Measurements from ENCODE around the gene APLP2.

APLP2 gene

GRCh38 chr11:130125638-130126037 is 55.9 kb downstream of the APLP2 start:
- no peak overlapping the region for H2AFZ ChIP-seq (ENCODE audit: low read depth, low read length)
- peaks cover 73% of the 10 kb centered on the region for H3K36me3 ChIP-seq (ENCODE audit: insufficient read depth, low read length)
- H3K27me3 ChIP-seq (ENCODE audit: insufficient read depth, low read length, poor library complexity): no peaks in the 10 kb centered on the region
- H3K4me1 ChIP-seq (ENCODE audit: insufficient read depth, low read length): no peaks in the 10 kb centered on the region
- H3K4me3 ChIP-seq (ENCODE audit: low read depth in 1 of 2, low read length in 2 of 2): no peak overlapping the region
- H3K9ac ChIP-seq (ENCODE audit: low read depth, low read length): no peak overlapping the region
- no peaks in the 10 kb centered on the region for H3K79me2 ChIP-seq (ENCODE audit: insufficient read depth, low read length)
- no peak overlapping the region for H3K4me2 ChIP-seq (ENCODE audit: insufficient read depth, low read length)
- H4K20me1 ChIP-seq (ENCODE audit: insufficient read depth, low read length): no peaks in the 10 kb centered on the region
- no peak for TF ChIP-seq CTCF (IDR thresholded peaks at IDR 0.05; ENCODE audit: borderline replicate concordance, extremely low read depth, low read length, poor library complexity, severe bottlenecking)
- no peak for TF ChIP-seq EZH2 (IDR thresholded peaks at IDR 0.05; ENCODE audit: borderline replicate concordance, low read depth, low read length, severe bottlenecking)
- ATAC-seq (ENCODE audit: insufficient read depth, low read depth) (no peak), DNase-seq (no peak)
- H3K27ac ChIP-seq (ENCODE audit: low read length): no peak overlapping the region
- H3K9me3 ChIP-seq (ENCODE audit: insufficient read depth, low read length, severe bottlenecking): no peaks in the 10 kb centered on the region

GRCh38 chr11:130126516-130126915 is 56.8 kb downstream of the APLP2 start:
- no peaks in the 10 kb centered on the region for H3K27me3 ChIP-seq (ENCODE audit: insufficient read depth, low read length, poor library complexity)
- H3K4me2 ChIP-seq (ENCODE audit: insufficient read depth, low read length): no peak overlapping the region
- peaks cover 74% of the 10 kb centered on the region for H3K36me3 ChIP-seq (ENCODE audit: insufficient read depth, low read length)
- H3K4me1 ChIP-seq (ENCODE audit: insufficient read depth, low read length): no peaks in the 10 kb centered on the region
- no peak overlapping the region for H3K4me3 ChIP-seq (ENCODE audit: low read depth in 1 of 2, low read length in 2 of 2)
- H3K9me3 ChIP-seq (ENCODE audit: insufficient read depth, low read length, severe bottlenecking): no peaks in the 10 kb centered on the region
- no peak overlapping the region for H3K27ac ChIP-seq (ENCODE audit: low read length)
- H2AFZ ChIP-seq (ENCODE audit: low read depth, low read length): no peak overlapping the region
- ATAC-seq (ENCODE audit: insufficient read depth, low read depth) (no peak), DNase-seq (no peak)
- no peak overlapping the region for H3K9ac ChIP-seq (ENCODE audit: low read depth, low read length)
- TF ChIP-seq CTCF (IDR thresholded peaks at IDR 0.05; ENCODE audit: borderline replicate concordance, extremely low read depth, low read length, poor library complexity, severe bottlenecking): no peak
- TF ChIP-seq EZH2 (IDR thresholded peaks at IDR 0.05; ENCODE audit: borderline replicate concordance, low read depth, low read length, severe bottlenecking): no peak
- H4K20me1 ChIP-seq (ENCODE audit: insufficient read depth, low read length): no peaks in the 10 kb centered on the region
- no peaks in the 10 kb centered on the region for H3K79me2 ChIP-seq (ENCODE audit: insufficient read depth, low read length)

GRCh38 chr11:130127509-130127908 is 57.8 kb downstream of the APLP2 start:
- TF ChIP-seq EZH2 (IDR thresholded peaks at IDR 0.05; ENCODE audit: borderline replicate concordance, low read depth, low read length, severe bottlenecking): no peak
- no peak for TF ChIP-seq CTCF (IDR thresholded peaks at IDR 0.05; ENCODE audit: borderline replicate concordance, extremely low read depth, low read length, poor library complexity, severe bottlenecking)
- H3K4me2 ChIP-seq (ENCODE audit: insufficient read depth, low read length): no peak overlapping the region
- H3K27ac ChIP-seq (ENCODE audit: low read length): no peak overlapping the region
- no peak overlapping the region for H3K9ac ChIP-seq (ENCODE audit: low read depth, low read length)
- ATAC-seq (ENCODE audit: insufficient read depth, low read depth) (no peak), DNase-seq (no peak)
- no peak overlapping the region for H2AFZ ChIP-seq (ENCODE audit: low read depth, low read length)
- no peaks in the 10 kb centered on the region for H3K27me3 ChIP-seq (ENCODE audit: insufficient read depth, low read length, poor library complexity)
- no peaks in the 10 kb centered on the region for H3K9me3 ChIP-seq (ENCODE audit: insufficient read depth, low read length, severe bottlenecking)
- no peaks in the 10 kb centered on the region for H3K4me1 ChIP-seq (ENCODE audit: insufficient read depth, low read length)
- H3K4me3 ChIP-seq (ENCODE audit: low read depth in 1 of 2, low read length in 2 of 2): no peak overlapping the region
- H3K79me2 ChIP-seq (ENCODE audit: insufficient read depth, low read length): no peaks in the 10 kb centered on the region
- H3K36me3 ChIP-seq (ENCODE audit: insufficient read depth, low read length): peaks cover 69% of the 10 kb centered on the region
- H4K20me1 ChIP-seq (ENCODE audit: insufficient read depth, low read length): no peaks in the 10 kb centered on the region

- ATAC-seq (ENCODE audit: insufficient read depth, low read depth) (no peak), DNase-seq (no peak)
- Histone ChIP-seq H3K27ac (ENCODE audit: low read length) (no peak overlapping the region), H3K27me3 (ENCODE audit: insufficient read depth, low read length, poor library complexity) (no peaks in the 10 kb centered on the region), H4K20me1 (ENCODE audit: insufficient read depth, low read length) (no peaks in the 10 kb centered on the region), H2AFZ (ENCODE audit: low read depth, low read length) (no peak overlapping the region), H3K36me3 (ENCODE audit: insufficient read depth, low read length) (peaks cover 65% of the 10 kb centered on the region), H3K4me3 (ENCODE audit: low read depth in 1 of 2, low read length in 2 of 2) (no peak overlapping the region), H3K4me2 (ENCODE audit: insufficient read depth, low read length) (no peak overlapping the region), H3K9me3 (ENCODE audit: insufficient read depth, low read length, severe bottlenecking) (no peaks in the 10 kb centered on the region), H3K9ac (ENCODE audit: low read depth, low read length) (no peak overlapping the region), H3K79me2 (ENCODE audit: insufficient read depth, low read length) (no peaks in the 10 kb centered on the region), H3K4me1 (ENCODE audit: insufficient read depth, low read length) (no peaks in the 10 kb centered on the region)
- no peak for TF ChIP-seq EZH2 (IDR thresholded peaks at IDR 0.05; ENCODE audit: borderline replicate concordance, low read depth, low read length, severe bottlenecking)
- TF ChIP-seq CTCF (IDR thresholded peaks at IDR 0.05; ENCODE audit: borderline replicate concordance, extremely low read depth, low read length, poor library complexity, severe bottlenecking): no peak
Measured at GRCh38 chr11:130128626-130129025, 58.9 kb downstream of the APLP2 start.

Measured in DND-41 (cell line).